Activated CD8-positive, alpha-beta memory T cell treated with anti-CD3 and anti-CD28 coated beads, Interleukin-2, amount 10 ng/mL, durations not matched to agents 7 days and 5 days (primary cell): ENCODE results near the gene SLC44A5. TPM values are rescaled to one million over a fixed set of nuclear protein-coding genes. Genes with fewer than 3 reads are reported as not detected.

Experiments
- ATAC-seq: fragments of 150-1000 bp; cut with Tn5 transposase; one replicate; pipeline ENCODE4 v1.10.0; 2021; ENCODE audit warnings: moderate library complexity
- CTCF ChIA-PET: fragments of 350-600 bp; sonication (Branson Sonifier 250); formaldehyde crosslinking; loops from one replicate; lab custom pipeline; 2021; ENCODE audit warnings: antibody characterized with exemption; lab: Charles Lee
- DNase-seq: peaks from one replicate; pipeline ENCODE4 v3.0.0-alpha.2; 2020
- H3K27ac Mint-ChIP-seq: one replicate; pipeline ENCODE4 v1.8.0; 2021; ENCODE audit warnings: mild to moderate bottlenecking, mixed read lengths
- H3K27me3 Mint-ChIP-seq: one replicate; pipeline ENCODE4 v1.8.0; 2021; ENCODE audit warnings: mixed read lengths
- H3K36me3 Mint-ChIP-seq: one replicate; pipeline ENCODE4 v1.8.0; 2021; ENCODE audit warnings: mild to moderate bottlenecking, mixed read lengths
- H3K4me1 Mint-ChIP-seq: one replicate; pipeline ENCODE4 v1.8.0; 2021; ENCODE audit warnings: mixed read lengths
- H3K4me3 Mint-ChIP-seq: one replicate; pipeline ENCODE4 v1.8.0; 2021; ENCODE audit warnings: mild to moderate bottlenecking, moderate library complexity, mixed read lengths
- H3K9me3 Mint-ChIP-seq: one replicate; pipeline ENCODE4 v1.8.0; 2022; ENCODE audit warnings: low read depth, mixed read lengths
- total RNA-seq, 2 experiments: library from RNA; stranded (reverse); gene quantifications; one replicate each; pipeline ENCODE4 v1.2.3, GENCODE V29; 2021

SLC44A5 gene
- total RNA-seq, 2 experiments from 2014 or later = 0.23 to 0.40 TPM

DNA sequence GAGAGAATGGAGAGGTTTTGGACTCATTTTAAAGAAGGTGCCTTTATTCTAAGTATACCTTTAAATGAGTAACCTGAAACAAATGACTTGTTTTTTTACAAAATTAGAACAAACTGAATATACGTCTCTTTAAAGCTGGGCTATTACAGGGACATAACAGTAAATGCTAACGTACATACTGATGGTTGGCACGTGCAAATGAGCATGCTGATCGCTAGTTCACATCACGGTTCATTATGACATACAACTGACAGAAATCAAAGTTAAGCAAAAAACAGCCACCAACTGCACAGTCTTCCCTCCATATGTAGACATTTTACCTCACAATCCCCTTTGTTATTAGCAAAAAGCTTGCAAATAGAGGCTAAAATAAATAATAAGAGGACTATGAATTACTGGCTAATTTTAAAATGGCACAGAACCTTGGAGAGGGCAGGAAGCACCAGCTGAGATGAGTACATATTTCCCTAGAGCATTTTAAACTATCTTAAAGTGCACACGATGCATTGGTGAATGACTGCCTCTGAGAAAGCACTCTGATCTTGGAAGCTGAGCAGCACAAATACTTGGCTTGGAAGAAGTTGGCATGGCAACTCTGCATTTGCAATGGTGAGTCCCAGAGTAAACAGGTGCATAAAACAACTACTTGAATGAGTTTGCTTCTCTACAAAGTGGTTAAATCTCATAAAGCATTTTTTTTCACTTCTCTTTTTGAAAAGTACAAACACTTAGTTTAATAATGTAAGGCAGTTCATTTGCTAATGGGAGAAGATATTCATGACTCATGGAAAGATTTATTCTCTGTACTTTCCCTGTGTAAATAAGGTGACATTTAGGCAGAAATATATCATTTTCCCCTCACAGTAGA is 272.1 kb downstream of the SLC44A5 start:
- CTCF ChIA-PET = no interaction called here
- Mint-ChIP-seq H3K9me3 (peaks cover under 1% of the 10 kb centered on the region), H3K36me3 (no peaks in the 10 kb centered on the region), H3K4me3 (no peak overlapping the region), H3K27ac (no peak overlapping the region), H3K27me3 (no peaks in the 10 kb centered on the region), H3K4me1 (no peaks in the 10 kb centered on the region)
- no peak for DNase-seq
- ATAC-seq = no peak

DNA sequence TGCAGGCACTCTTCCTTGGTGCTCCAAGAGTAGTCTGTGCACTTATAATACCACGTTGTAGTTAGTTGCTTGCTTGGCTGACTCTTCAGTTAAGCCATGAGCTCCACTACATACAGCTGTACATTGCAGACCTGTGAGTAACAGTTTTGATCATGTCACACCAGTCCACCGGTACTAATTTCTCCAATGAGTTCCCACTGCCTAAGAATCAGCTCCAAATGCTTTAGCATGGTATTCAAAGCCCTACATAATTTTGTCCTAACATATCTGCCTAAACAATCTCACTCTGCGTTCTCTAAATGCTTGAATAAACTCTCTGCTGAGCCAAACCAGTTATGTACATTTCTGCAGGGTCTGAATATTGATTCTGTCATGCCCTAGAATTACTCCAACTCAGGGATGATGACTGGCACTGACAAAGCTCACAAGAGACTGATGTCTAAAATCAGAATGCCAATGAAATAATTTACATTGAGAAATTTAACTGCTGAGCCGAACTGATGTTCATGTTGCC is 276.0 kb downstream of the SLC44A5 start:
- no peak for ATAC-seq
- H3K4me1 Mint-ChIP-seq = no peaks in the 10 kb centered on the region
- CTCF ChIA-PET = no interaction called here
- H3K9me3 Mint-ChIP-seq = no peaks in the 10 kb centered on the region
- no peak for DNase-seq
- no peaks in the 10 kb centered on the region for H3K36me3 Mint-ChIP-seq
- H3K27me3 Mint-ChIP-seq = no peaks in the 10 kb centered on the region
- H3K27ac Mint-ChIP-seq = no peak overlapping the region
- H3K4me3 Mint-ChIP-seq = no peak overlapping the region

DNA sequence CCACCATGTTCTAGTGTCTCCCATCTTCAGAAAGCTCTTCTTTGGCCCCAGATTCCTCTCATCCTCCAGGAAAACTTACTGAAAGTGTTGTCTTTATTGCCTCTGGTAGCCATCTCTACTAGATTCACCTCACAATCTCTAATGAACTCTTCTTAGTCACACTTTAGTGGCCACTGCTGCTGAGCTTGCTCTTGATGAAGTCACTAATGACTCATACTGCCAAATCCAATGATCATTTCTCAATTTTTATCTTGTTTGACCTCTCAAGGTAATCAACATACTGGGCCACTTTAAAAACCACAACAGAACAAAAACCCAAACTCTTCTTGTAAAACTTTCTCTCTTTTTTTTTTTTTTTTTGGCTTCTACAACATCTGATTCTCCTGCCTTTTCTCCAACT is 280.3 kb downstream of the SLC44A5 start:
- no peak overlapping the region for H3K27ac Mint-ChIP-seq
- CTCF ChIA-PET = no interaction called here
- DNase-seq = no peak
- no peaks in the 10 kb centered on the region for H3K27me3 Mint-ChIP-seq
- no peak overlapping the region for H3K4me3 Mint-ChIP-seq
- no peaks in the 10 kb centered on the region for H3K9me3 Mint-ChIP-seq
- no peaks in the 10 kb centered on the region for H3K4me1 Mint-ChIP-seq
- H3K36me3 Mint-ChIP-seq = no peaks in the 10 kb centered on the region
- no peak for ATAC-seq

DNA sequence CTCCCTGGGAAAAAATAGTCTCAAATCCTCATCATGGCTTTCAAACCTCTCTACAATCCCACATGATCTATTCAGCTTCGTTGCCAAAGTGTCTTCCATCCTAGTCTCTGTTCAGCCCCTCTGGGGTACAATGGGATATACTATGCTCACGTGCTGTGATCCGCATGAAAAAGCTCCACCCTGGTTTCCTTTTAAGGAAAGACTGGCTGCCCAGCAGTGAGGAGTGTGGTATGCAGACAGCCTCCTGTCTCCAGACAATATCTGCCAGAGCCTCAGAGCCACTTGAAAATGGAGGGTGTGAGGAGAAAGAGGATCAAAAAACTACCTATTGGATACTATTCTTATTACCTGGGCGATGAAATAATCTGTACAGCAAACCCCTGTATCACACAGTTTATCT is 282.2 kb downstream of the SLC44A5 start:
- DNase-seq = no peak
- ATAC-seq = no peak
- no peaks in the 10 kb centered on the region for H3K9me3 Mint-ChIP-seq
- no peak overlapping the region for H3K4me3 Mint-ChIP-seq
- no peaks in the 10 kb centered on the region for H3K27me3 Mint-ChIP-seq
- no peaks in the 10 kb centered on the region for H3K4me1 Mint-ChIP-seq
- CTCF ChIA-PET = no interaction called here
- no peak overlapping the region for H3K27ac Mint-ChIP-seq
- H3K36me3 Mint-ChIP-seq = no peaks in the 10 kb centered on the region

DNA sequence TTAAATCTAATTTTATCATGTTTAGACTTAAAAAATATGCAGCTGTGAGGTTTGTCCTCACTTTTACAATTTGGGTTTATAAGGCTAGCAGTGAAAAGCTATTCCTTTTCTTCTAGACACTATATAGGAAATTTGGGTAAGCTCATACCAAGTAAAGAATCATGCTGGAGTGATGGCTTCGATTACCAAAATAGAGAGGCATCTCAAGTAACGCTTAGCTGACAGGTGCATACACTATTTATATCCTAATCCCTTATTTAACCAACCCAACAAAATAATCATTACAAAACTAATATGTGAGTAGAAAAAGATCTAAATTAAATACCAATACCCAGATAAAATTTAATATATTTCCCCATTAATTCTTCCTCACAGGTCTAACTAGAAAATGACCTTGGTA is 283.5 kb downstream of the SLC44A5 start:
- H3K27me3 Mint-ChIP-seq = no peaks in the 10 kb centered on the region
- DNase-seq = no peak
- H3K4me1 Mint-ChIP-seq = no peaks in the 10 kb centered on the region
- H3K27ac Mint-ChIP-seq = no peak overlapping the region
- H3K9me3 Mint-ChIP-seq = no peaks in the 10 kb centered on the region
- no peak for ATAC-seq
- CTCF ChIA-PET = interaction anchor here (1.0 kb wide), 1 partner anchor 9 kb away, joined by 3 read pairs; no protein-coding TSS in a partner anchor
- H3K4me3 Mint-ChIP-seq = no peak overlapping the region
- H3K36me3 Mint-ChIP-seq = no peaks in the 10 kb centered on the region

DNA sequence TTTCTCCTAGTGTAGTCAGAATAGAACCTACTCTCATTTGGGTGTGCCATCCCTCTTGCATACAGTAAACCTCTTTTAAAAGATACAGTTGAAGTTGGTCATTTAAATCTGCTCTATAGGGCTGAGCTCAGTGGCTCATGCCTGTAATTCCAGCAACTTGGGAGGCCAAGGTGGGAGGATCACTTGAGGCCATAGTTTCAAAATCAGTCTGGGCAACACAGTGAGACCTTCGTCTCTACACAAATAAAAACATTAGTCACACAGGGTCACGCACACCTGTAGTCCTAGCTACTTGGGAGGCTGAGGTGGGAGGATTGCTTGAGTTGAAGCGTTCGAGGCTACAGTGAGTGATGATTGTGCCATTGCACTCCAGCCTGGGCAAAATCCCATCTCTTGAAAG is 292.9 kb downstream of the SLC44A5 start:
- H3K27me3 Mint-ChIP-seq = no peaks in the 10 kb centered on the region
- no peak for ATAC-seq
- CTCF ChIA-PET = interaction anchor here (0.8 kb wide), 1 partner anchor 9 kb away, joined by 3 read pairs; no protein-coding TSS in a partner anchor
- H3K4me1 Mint-ChIP-seq = no peaks in the 10 kb centered on the region
- no peak for DNase-seq
- H3K27ac Mint-ChIP-seq = no peak overlapping the region
- H3K9me3 Mint-ChIP-seq = no peaks in the 10 kb centered on the region
- no peak overlapping the region for H3K4me3 Mint-ChIP-seq
- H3K36me3 Mint-ChIP-seq = no peaks in the 10 kb centered on the region

DNA sequence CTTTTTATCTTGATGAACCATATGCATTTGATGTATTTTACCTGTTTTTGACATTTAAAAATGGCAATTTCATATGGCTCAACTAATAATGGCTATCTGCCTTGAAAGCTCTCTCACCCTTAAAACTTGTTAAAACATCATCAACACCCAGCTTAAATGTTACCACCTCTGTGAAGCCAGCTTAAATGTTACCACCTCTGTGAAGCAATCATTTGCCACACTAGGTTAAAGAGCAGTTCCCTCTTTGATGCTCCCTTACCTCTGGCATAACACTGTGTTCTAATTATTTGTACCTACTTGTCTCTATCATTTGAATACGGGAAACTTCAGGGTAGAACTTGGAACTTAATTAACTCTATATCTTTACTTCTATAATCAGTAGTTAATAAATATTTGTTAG is 294.7 kb downstream of the SLC44A5 start:
- no peaks in the 10 kb centered on the region for H3K9me3 Mint-ChIP-seq
- H3K27me3 Mint-ChIP-seq = no peaks in the 10 kb centered on the region
- no peaks in the 10 kb centered on the region for H3K4me1 Mint-ChIP-seq
- H3K4me3 Mint-ChIP-seq = no peak overlapping the region
- no peak for DNase-seq
- ATAC-seq = no peak
- H3K36me3 Mint-ChIP-seq = no peaks in the 10 kb centered on the region
- H3K27ac Mint-ChIP-seq = no peak overlapping the region
- CTCF ChIA-PET = no interaction called here

DNA sequence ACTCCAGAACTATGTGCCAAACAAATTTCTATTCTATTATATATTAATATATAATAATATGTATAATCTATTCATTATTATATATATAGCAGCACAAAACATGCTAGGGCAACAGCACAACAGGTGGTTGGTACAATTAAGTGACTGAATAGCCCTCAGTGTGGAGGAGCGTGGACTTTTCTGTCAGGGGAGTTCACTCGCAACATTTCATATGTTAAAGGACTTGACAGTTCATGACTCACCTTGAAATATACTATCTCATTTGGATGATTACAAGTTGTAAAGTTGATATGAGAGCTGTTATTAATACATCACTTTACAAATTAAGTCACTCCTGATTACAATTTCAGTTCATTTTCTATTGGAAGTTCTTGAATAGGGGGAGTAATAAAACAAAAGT is 298.3 kb downstream of the SLC44A5 start:
- H3K4me3 Mint-ChIP-seq = no peak overlapping the region
- ATAC-seq = no peak

DNA sequence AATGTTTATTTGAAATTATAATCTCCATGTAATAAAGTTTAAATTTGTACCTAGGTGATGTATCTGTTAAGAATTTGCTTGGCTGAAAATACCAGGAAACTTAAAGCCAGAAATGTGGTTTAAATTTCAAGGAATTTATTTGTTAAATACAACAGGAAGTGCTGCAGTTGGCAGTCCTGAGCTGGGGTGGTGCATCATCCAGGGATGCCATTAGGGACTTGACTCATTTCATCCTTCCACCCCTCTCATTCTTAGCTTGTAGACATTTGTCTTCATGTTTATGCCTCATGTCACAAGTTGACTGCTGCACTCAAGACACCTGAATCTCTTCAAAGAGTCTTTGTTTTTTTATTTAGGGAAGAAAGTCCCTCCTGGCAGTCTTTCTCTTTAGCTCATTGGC is 300.8 kb downstream of the SLC44A5 start:
- no peak for ATAC-seq
- DNase-seq = no peak
- Mint-ChIP-seq H3K27me3 (no peaks in the 10 kb centered on the region), H3K9me3 (no peaks in the 10 kb centered on the region), H3K4me1 (peaks cover 5% of the 10 kb centered on the region), H3K36me3 (no peaks in the 10 kb centered on the region), H3K27ac (no peak overlapping the region), H3K4me3 (no peak overlapping the region)
- CTCF ChIA-PET = interaction anchor here (0.8 to 0.9 kb wide), 2 partner anchors 16 to 44 kb away, joined by 3 read pairs; no protein-coding TSS in a partner anchor

More for the DNA sequence above, 298.3 kb downstream of the SLC44A5 start:
- no peak for DNase-seq
- Mint-ChIP-seq H3K36me3 (no peaks in the 10 kb centered on the region), H3K27ac (no peak overlapping the region), H3K4me1 (peaks cover 5% of the 10 kb centered on the region), H3K9me3 (no peaks in the 10 kb centered on the region), H3K27me3 (no peaks in the 10 kb centered on the region)
- CTCF ChIA-PET = no interaction called here

DNA sequence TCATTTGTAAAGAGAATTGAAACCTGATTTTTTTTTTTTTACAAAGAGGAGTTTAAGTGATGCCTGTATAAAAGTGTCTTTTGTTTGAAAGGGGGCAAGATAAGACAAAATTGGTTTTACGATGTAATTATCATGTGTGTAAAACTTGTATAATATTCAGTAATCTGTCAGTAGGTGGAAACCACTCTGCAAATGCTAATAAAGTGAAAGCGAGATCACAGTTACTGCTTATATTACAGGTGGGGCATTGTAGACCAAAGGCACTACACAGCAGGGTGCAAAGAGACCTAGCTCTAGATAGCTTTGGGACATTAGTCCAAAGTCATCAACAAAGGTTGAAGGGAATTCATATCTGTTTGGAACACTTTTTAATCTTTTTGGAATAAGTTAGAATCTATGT is 302.5 kb downstream of the SLC44A5 start:
- no peak for DNase-seq
- H3K27me3 Mint-ChIP-seq = no peaks in the 10 kb centered on the region
- H3K36me3 Mint-ChIP-seq = no peaks in the 10 kb centered on the region
- no peak for ATAC-seq
- CTCF ChIA-PET = no interaction called here
- H3K4me1 Mint-ChIP-seq = peaks cover 5% of the 10 kb centered on the region
- no peaks in the 10 kb centered on the region for H3K9me3 Mint-ChIP-seq
- H3K4me3 Mint-ChIP-seq = no peak overlapping the region
- no peak overlapping the region for H3K27ac Mint-ChIP-seq

DNA sequence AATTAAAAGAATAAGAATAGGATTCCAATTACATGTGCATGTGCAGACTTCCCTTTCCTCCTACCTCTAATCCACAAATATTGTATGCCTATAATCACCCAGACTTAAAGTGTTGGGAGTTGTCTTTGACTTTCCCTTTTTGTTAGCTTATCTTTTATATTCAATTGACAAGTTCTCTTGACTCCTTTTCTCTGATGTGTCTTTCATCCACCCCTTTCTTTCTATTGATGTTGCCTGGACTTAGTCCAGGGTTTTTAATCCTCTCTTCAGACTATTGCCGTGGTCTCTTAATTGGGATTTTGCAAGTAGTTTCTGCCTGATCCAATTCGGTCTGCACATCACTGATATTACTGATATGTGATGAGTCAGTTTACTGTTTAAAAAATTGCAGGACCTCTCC is 305.9 kb downstream of the SLC44A5 start:
- Mint-ChIP-seq H3K27ac (no peak overlapping the region), H3K4me1 (peaks cover 1% of the 10 kb centered on the region), H3K36me3 (no peaks in the 10 kb centered on the region), H3K27me3 (no peaks in the 10 kb centered on the region), H3K9me3 (no peaks in the 10 kb centered on the region), H3K4me3 (no peak overlapping the region)
- CTCF ChIA-PET = no interaction called here
- no peak for DNase-seq
- ATAC-seq = no peak

DNA sequence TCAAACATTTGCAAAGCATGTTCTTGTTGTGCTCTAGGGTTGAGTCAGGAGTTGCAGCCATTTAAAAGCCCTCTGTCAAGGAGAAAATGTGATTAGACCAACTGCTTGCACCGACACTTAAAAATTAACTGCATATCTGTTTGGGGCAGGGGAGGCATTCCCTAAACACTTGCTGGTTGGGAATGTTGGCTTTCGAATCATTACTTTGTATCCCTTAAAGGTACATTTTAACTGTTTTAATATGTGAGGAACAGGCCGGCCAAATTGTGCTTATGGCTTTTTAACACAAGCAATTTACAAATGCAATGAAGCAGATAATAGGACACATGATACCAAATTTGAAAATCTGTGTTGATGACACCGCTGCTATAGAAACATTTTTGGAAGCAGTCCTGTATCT is 317.6 kb downstream of the SLC44A5 start:
- no peaks in the 10 kb centered on the region for H3K36me3 Mint-ChIP-seq
- DNase-seq = no peak
- no peak overlapping the region for H3K4me3 Mint-ChIP-seq
- no peaks in the 10 kb centered on the region for H3K27me3 Mint-ChIP-seq
- H3K9me3 Mint-ChIP-seq = no peaks in the 10 kb centered on the region
- no peak overlapping the region for H3K27ac Mint-ChIP-seq
- ATAC-seq = no peak
- CTCF ChIA-PET = no interaction called here
- H3K4me1 Mint-ChIP-seq = no peaks in the 10 kb centered on the region

DNA sequence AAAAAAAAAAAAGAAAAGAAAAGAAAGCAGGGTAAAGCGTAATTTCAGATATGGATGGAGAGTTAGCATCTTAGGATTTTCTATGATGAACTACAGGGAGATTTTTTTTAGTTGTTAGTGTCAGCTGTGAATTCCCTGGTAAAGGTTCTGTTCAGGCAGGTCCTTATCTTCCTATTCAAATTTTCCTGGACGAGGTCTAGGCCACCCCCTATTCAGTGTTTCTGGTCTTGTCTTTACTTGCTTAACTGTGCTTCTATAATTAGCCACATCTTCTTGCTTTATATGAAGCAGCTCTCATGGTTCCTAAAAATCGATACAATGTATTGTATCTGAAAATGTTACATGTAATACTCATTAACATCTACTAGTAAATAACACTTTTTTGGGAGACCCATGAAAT is 318.9 kb downstream of the SLC44A5 start:
- ATAC-seq (no peak), DNase-seq (no peak)
- Mint-ChIP-seq H3K27ac (no peak overlapping the region), H3K4me1 (no peaks in the 10 kb centered on the region), H3K27me3 (no peaks in the 10 kb centered on the region), H3K4me3 (no peak overlapping the region), H3K9me3 (no peaks in the 10 kb centered on the region), H3K36me3 (no peaks in the 10 kb centered on the region)
- CTCF ChIA-PET = no interaction called here

DNA sequence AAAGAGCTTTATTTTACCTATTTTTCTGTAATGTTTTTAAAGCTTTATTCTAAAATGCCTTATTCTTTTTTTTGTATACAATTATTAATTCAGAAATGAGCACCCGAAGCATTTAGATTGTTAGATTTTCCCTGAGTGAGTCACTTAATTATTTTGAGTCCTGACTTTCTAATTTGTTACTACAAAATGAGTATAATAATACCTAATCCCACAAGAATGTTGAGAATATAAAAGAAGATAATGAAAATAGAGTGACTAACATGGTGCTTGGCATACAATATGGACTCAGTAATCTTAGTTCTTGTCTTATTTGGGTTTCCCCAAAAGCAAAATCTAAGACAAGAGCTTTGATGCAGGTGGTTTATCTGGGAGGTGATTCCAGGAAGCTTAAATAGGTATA is 334.5 kb downstream of the SLC44A5 start:
- ATAC-seq (no peak), DNase-seq (no peak)
- Mint-ChIP-seq H3K27ac (no peak overlapping the region), H3K4me3 (no peak overlapping the region), H3K27me3 (no peaks in the 10 kb centered on the region), H3K9me3 (no peaks in the 10 kb centered on the region), H3K4me1 (no peaks in the 10 kb centered on the region), H3K36me3 (no peaks in the 10 kb centered on the region)
- CTCF ChIA-PET = interaction anchor here (1.6 kb wide), 1 partner anchor 10 kb away, joined by 5 read pairs; no protein-coding TSS in a partner anchor
